ENCODE measurements around the gene PXDC1.

GRCh38 chr6:3756546-3756945 lies 5.0 kb upstream of the PXDC1 start:
- TF ChIP-seq CTCF (IDR thresholded peaks at IDR 0.05 in 2 of 3, conservative IDR thresholded peaks at IDR 0.05 in 1 of 3; ENCODE audit: borderline replicate concordance in 1 of 3, insufficient read depth in 1 of 3, low read depth in 2 of 3, low read length in 2 of 3) (no peak), CEBPB (IDR thresholded peaks at IDR 0.05; ENCODE audit: low read depth) (no peak), MAX (IDR thresholded peaks at IDR 0.05) (no peak)
